ENCODE measurements around the gene METRNL.

Gene METRNL

DNA sequence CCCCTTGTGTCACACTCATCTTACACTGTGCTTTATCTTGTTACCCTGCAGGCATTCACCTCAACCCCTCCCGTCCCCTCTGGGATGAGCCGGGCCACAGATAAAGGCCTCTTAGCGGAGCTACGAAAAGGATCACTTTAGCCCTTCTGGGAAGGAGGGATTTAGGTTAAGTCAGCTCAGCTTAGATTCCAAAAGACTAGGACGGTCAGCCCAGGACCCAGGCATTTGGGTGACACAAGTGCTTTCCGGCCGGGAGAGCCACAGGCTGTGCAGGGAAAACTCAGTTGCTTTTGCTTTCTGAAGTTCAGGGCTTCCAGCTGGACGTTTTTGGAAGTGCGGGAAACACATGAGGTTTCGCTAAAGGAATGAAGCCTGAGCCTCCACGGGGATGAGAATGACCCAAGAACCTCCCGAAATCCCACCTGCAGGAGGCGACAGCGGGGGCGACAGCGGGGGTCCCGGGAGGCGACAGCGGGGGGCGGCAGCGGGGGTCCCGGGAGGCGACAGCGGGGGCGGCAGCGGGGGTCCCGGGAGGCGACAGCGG, 11.6 kb upstream of the METRNL start:
- DNase-seq: no peak

DNA sequence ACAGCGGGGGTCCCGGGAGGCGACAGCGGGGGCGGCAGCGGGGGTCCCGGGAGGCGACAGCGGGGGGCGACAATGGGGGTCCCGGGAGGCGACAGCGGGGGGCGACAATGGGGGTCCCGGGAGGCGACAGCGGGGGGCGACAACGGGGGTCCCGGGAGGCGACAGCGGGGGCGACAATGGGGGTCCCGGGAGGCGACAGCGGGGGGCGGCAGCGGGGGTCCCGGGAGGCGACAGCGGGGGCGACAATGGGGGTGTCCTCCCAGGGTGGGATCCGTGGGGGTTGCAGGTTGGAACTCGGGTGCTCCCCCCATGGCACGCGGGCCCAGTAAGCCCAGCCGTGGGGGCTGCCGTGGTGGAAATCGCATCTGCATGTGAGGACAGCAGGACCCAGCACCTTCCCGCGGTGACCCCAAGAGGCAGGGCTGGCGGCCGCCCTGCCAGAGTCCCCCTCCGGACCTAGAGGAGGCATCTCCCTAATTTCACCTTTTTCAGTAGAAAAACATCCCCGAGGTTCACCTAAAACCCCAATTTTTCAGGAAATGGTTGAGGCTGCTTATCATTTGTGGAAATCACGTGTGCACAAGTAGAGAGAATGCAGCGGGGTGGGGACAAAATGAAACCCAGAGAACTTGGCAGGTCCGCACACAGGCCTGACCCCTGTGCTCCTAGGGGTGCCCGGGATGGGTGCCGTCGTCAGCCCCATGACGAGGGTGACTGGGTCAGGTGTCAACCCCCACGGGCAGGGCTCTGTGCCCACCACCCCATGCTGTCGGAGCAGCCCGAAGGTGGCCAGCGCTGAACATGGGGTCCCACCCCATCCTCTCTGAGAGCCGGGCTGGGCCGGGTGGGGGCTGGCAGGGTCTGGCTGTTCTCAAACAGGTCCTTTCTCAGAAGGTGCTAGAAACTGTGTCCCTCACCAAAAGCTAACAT, 10.5 kb upstream of the METRNL start:
- no peak for DNase-seq

DNA sequence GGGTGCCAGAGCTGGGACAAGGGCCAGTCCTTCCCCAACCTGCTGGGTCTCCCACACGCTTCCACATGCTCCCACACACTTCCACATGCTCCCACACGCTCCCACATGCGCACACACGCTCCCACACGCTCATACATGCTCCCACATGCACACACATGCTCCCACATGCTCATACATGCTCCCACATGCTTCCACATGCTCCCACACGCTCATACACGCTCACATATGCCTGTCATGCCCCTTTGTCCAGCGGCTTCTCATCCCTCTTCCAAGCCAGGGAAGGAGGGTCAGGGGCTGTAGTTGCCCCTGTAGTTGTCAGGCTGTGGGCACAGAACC, 9.9 kb upstream of the METRNL start:
- DNase-seq: no peak

DNA sequence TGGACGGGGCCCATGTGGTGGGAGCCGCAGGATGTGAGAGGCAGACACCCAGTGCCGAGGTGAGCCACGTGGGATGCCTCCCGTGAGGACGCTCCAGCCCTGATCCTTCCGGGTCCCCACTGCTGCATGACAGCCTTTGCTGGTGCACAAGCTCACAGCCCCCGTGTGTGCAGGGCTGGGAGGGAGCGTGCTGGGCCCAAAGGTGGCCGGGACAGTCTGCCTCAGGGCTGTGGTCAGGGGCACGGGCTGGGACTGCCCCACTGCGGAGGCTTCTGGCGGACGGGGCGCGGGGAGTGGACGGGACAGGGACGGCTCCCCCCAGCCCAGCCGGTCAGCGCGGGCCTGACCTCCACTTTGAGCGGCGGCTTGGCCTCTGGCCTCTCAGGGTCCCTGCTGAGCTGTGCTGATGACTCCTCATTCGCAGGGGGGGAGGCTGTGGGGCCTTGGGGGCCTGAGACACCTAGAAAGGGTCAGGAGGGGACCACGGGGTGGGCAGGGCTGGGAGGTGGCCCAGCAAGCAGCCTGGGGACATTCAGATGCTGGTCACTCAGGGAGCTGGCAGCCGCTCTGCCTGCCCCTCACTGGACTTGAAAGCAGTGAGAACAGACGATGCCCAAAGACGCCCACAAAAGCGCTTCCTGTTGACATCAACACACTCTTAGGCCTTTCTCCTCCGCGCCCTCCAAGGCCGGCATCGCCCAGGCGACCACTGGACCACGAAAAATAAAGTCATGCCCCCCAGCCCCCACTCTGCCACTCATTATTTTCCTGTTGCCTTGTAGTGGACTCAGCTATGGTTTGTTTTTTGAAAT, 9.3 kb upstream of the METRNL start:
- DNase-seq: no peak

DNA sequence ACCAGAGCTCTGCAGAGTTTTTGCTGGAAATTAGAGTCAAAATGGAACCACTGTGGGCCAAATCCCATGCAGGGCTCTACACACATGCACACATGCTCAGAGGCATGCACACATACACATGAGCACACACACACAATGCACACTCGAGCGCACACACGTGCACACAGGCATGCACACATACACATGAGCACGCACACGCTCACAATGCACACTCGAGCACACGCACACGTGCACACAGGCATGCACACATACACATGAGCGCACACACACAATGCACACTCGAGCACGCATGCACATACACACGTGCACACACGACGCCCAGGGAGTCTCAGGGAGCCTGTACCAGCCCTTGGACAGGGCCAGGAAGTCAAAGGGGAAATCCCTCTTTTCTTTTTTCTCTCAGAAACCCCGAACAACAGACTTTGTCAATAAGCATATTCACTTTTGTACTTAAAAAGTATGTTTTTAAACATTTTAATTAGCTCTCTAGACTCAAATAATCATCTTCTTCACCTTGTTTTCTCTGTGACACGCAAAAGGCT, 8.5 kb upstream of the METRNL start:
- DNase-seq: no peak

DNA sequence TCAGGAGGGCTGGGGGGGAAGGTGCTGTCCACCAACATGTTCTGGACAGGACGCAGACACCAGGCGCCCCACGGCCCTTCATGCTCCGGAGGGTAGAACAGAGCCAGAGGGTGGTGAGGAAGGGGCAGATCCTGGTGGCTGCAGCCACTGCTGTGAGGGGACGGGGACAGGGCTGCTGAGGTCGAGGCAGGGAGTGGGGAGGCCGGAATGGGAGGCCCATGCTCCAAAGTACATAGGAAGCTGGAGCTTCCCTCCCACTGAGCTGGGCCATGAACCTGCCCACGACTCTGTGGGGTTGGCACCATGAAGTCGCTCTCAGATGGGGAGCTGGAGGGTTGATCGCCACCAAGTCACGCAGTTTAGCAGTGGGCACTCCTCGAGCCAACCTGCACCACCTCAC, 8.0 kb upstream of the METRNL start:
- DNase-seq: no peak

DNA sequence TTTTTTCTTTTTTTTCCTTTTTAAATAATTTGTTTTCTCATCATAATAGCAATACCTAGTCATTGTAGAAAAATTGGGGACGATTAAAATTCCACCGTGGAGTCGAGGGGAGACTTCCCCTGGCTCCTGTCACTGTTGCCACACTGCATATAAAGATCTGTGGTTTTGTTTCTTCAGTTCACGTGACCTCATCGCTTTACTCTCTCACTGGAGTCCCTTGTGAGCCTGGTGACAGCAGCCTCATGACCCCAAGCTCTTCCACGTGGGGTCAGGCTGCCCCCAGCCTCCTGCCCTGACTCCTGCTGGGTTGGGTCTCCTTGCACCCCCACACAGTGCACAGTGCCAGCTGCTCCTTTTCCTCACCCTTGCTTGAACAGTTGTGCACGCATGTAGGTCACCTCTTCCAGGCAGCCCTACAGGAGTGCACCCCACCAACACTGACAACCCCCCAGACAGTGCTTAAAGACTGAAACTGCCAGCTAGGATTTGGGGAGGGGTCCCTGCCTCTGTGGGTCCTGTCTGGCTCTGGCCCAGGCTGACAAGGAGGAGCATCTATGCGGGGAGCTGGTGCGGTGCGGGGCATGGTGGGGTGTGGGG, 7.3 kb upstream of the METRNL start:
- DNase-seq: no peak

DNA sequence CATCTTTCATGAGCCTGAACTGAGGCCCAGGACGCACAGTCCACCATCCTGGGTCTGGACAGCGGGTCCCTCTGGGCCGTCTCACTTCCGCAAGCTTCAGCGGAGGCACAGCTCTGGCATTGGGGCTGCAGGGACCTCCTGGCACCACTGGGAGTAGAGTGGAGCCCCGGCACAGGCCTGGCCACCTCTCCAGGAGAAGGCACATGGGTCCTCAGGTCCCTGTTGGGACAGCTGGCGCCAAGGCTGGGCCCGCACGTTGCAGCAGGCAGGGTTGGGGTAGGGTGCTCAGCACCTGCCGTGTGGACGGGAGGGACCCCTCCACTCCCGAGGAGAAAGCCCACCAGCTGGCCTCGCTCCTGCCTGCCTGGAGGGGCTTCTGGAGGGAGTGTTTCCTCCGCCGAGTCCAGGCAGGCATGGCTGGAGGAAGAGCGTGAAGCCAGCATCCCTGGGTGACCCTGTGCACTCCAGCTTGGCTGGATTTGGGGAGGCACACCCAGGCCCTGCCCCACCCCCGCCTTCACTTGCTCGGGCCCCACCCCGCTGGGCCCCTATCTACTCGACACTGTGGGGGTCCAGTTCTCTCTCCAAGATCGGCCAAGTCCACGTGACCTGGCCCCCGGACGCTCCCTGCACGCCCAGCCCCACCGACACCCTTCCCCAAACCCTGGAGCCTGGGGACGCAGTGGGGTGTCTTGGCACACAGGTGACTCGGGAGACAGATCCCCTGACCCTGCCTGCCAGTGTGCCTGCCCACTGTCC, 6.6 kb upstream of the METRNL start:
- DNase-seq: no peak

DNA sequence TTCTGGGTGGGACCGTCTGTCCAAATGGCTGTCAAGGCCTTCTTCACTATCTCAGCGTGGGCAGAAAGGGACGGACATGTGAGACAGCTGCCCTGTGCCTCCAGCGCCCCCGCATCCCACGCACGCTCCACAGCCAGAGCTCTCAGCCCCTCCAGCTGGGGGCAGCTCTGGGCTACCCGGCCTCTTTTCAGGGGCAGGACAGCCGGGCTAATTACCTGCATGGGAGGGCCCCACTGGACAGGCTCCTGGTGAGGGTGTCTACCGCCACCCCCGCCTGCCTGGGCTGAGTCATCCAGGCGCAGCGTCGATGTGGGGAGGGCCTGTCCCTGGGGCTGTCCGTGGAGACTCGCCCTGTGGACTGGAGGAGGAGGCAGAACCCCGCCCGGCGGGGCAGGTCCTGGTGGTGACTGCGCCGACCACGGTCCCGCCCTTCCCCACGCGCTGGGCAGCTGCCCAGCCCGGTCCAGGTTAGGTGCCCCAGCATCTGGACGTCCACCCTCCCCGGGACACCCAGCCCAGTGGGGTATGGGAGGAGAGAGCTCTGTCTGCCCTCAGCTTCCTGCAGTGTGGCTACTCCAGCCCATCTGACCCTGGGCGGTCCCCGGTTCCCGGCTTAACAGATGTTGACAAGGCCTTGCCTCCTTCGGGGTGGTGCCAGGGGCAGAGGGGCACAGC, 5.9 kb upstream of the METRNL start:
- no peak for DNase-seq

DNA sequence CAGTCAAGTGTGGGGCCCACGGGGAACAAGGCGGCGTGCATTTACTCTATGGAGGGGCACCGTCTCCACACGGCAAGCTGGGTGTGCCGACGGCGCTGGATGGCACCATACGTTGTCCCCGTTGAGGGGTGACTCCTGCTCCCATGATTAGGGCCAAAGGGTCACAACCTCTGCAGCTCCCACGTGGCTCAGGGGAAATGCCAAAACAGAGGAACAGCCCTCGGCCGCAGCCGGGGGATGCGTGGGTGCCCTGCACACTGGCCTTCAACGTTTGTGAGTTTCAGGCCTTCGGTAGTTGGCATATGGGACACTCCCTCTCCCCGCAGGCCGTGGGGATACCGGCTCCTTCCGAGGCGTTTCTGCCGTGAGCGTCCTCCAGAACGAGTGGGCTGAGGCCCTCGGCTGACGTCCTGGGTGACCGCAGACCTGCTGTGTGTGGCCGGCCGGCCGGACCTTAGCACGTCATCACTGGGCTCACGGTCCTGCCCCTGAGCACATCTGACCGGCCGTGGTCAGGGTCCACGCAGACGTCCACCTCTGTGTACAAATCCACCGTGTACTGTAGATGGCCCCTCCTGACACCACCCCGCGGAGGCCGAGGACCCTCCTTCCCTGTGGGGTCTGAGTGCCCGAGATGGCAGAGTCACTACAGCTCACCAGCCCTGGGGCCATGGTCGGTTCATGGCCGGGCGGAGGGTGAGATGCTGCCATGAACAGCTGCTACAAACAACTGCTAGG, 4.8 kb upstream of the METRNL start:
- no peak for DNase-seq

DNA sequence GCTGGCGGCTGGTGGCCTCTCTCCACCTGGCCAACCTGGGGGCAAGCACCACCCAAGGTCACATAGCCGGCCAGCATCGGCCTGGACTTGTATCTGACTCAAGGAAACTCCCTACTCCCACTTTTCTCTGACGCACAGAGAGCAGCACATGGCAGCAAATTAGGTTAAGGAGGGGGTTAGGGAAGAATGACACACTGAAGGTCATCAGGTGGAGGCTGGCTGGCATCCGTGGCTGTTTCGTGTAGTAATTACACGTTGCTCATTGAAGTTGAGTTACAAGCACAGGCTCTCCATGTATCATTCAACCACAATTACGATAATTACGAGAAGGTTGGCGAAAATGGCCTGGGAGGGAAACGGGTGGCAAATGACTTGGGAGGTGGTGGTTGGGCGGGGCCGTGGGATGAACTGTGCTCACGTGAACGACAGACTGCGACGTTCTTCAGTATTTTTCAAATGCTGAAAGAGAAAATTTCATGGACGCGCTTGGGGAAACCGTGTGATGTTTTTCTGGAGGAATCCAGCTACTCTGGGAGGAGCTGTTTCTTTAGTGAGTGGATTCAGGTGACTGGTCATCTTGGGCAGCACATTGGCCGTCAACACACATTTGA, 4.0 kb upstream of the METRNL start:
- no peak for DNase-seq

DNA sequence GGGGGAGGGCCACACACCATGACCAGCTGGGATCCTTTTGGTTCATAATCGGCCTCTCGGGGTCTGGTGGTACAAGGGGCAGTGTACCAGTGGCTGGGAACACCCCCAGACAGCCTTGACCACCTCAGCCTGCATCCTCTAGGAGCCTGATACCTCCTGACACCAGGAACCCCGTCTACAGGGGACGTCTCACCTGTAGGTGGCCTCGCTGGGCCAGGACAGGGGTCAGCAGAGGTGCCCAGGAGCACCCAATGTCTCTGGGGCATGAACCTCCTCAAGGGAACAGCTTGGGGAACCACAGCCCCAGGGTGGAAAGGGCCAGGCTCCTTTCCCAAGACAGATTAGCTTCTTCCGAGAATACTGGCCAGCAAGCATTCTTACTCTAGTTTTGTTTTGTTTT, 2.5 kb upstream of the METRNL start:
- DNase-seq: no peak

DNA sequence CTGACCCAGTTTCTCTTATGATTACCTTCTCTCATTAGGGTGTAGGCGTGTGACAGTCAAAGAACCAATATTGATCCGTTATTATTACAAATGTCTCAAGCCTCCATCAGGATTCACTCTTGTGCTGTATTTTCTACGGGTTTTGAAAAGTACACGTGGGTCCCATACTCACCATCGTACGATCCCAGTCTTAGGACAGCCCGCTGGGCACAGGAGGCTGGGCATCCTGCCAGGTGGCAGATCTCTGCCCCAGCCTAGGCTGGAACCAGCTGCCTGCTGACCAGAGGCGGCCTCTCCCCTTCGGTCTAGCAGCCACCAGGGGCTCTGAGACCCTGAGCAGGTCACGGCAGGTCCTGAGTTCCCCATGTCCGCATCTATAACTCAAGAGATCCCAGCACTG, 2.0 kb upstream of the METRNL start:
- no peak for DNase-seq

DNA sequence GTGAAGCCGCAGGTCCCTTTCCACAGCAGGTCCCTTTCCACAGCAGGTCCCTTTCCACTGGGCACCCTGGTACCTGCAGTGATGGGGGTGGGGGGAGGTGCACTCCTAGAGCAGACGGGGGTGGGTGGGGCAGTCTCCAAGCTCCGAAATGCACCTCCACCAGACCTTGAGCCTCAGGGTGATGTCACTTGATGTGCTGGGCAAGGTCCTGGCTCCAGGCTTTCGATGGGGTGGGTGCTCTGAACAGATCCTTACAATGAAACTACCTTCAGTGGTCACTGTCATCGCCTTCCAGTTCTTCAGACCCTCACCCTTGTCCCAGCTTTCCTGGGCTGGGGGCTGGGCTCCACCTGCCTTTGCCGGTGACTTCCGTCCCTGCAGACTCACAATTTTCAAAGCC, 1.5 kb upstream of the METRNL start:
- no peak for DNase-seq

DNA sequence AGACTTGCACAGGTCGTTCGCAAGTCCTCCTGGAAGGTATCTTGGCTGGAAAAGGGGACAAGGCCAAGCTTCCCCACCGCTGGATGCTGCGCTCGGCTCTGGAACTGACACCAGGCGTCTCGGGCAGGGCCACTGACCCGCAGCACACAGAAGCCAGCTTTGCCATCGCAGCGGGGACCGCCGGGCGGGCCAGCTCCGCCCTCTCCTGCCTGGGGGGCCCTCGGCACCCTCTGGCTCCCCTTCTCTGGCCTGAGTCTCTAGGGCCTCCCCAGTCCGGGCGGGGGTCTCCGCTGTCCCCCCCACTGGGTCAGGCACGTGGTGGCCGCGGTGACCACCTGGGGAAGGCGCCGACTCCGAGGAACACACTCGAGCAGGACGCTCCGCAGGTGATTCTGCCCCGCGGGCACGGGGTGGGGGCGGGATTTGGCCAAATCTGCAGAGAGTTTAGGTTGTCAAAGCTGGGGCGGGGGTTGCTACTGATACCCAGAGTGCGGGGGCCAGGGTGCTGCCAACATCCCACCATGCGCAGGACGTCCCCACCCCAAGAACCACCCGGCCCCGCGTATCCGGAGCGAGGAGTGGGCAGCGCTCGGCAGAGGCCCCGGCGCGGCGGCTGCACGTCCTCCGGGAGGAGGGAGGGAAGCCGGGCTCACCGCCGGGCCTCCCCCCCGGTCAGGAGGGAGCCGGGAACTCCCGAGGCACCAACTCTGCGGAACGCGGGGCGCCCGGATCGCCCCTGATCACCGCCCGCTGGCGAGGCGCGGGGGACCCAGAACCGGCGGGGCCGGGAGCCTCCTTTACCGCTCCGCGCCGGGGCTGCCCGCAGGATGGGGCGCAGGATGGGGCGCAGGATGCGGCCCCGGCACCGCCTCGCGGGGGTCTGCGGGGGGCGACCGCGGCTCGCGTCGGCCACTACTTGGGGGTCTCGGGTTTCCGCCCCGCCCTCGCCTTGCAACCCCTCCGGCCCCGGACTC, 744 bp upstream of the METRNL start:
- DNase-seq: no peak

DNA sequence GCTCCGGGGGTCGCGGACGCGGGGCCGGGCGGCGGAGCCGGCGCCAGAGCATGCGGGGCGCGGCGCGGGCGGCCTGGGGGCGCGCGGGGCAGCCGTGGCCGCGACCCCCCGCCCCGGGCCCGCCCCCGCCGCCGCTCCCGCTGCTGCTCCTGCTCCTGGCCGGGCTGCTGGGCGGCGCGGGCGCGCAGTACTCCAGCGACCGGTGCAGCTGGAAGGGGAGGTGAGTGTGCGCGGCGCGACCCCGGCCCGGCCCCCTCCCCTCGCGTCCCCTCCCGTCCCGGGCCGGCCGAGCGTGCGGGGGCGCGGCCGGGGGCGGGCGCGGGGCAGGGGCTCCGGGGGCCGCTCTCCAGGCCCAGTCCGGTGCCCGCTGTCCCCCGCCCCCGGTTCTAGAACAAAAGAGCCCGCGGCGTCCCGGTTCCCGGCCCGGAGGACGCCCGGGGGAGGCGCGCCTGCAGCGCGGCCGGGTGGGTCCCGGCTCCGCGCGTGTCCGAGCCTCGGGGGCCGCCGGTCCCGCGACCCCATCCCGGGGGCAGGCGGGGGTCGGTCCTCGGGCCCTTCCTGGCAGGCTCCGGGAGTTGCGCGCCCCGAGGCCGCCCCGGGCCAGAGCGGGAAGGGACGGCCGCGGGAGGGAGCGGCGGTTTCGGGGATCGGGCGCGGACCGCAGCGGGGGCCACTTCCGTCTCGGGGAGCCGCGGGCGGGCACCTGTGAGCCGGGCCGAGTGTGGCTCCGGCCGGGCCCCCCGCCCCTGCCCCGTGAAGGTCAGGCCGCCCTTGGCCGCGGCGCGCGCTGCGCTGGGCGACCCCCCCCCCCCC, 563 bp downstream of the METRNL start:
- no peak for DNase-seq

DNA sequence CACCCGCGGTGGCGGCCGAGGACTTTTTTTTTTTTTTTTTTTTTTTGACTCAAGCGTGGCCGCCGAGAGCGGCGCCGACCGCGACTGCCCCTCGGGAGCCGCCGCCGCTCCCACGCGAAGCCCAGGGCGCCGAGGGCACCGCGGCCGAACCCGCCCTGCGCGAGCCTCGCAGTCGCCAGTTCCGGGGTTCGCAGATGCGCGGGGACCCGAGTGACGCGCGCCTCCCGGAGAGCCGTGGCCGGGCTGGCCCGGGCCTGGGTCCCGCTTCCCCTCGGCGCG, 1.1 kb downstream of the METRNL start:
- DNase-seq: no peak

DNA sequence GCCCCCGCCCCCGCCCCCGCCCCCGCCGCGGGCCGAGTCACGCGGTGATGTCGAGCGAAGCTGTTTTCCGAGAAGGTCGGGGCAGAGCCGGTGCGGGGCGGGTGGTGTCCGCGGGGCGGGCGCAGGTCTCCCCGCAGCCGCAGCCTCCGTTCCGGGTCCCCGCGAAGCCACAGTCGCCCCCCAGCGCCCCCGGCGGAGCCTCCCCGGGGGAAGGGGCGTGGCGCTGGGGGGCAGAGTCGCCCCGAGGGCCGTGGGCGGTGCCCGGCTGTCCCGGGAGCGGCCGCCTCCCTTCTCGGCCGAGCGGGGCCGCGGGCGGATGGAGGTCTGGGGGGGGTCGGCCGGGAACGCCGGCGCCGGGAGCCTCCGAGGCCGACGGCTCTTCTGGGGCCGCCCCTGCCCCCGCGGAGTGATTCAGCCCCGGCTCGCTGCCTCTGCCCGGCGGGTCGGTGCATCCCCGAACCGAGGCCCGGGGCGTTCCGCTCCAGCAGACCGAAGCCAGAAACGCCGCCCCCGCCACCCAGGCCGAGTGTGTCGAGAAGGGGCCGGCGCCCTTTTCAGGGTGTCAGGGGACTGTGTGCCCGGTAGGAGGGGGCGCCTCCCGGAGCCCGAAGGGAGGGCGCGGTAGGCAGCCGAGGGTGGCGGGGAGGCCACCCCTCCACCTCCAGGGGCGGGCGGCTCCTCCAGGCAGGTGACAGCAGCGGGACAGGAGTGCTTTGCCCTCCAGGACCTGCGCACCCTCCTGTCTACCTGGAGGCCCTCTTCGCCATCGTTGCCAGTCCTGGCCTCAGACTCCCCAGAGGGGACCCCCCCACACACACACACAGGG, 1.7 kb downstream of the METRNL start:
- no peak for DNase-seq
